Caco-2 (cell line): ENCODE results near the gene NR2C2. TPM values are rescaled to one million over a fixed set of nuclear protein-coding genes. Genes with fewer than 3 reads are reported as not detected.

Experiments used
- BruUV-seq: library from RNA; stranded (reverse); fragments of 400-500 nt; replicated peaks from 2 replicates; lab custom pipeline; 2021; lab: Mats Ljungman, UMichigan
- CTCF ChIA-PET: fragments of 300-600 bp; sonication (Branson Sonifier 250); formaldehyde crosslinking; loops from one replicate; lab custom pipeline; 2022; ENCODE audit warnings: antibody characterized with exemption; lab: Charles Lee
- POLR2A ChIA-PET: fragments of 300-600 bp; sonication (Branson Sonifier 250); formaldehyde crosslinking; loops from one replicate; lab custom pipeline; 2022; ENCODE audit warnings: antibody characterized with exemption; lab: Charles Lee
- DNase-seq, 2 experiments: peaks; one replicate each; pipeline versions ENCODE4 v3.0.0 to v3.0.0-alpha.2; 2020 to 2022
- H3K27me3 ChIP-seq: replicated peaks from 2 replicates; pipeline ENCODE4 v1.6.0; 2011; ENCODE audit warnings: low read length; ENCODE audit not compliant: control insufficient read depth, insufficient read depth
- H3K36me3 ChIP-seq: 2 replicates; pipeline ENCODE4 v1.5.1; 2011; ENCODE audit warnings: low read length; ENCODE audit not compliant: control insufficient read depth, insufficient read depth
- H3K4me1 ChIP-seq: fragments of 250-450 bp; sonication (Bioruptor Pico); 2 replicates; pipeline ENCODE4 v1.5.1; 2020; ENCODE audit warnings: mild to moderate bottlenecking
- H3K4me3 ChIP-seq: 2 replicates; pipeline ENCODE4 v1.5.1; 2011; ENCODE audit warnings: low read depth, mild to moderate bottlenecking, control low read depth, low read length
- H3K9me3 ChIP-seq: fragments of 250-450 bp; sonication (Bioruptor Pico); 2 replicates; pipeline ENCODE4 v1.5.1; 2020; ENCODE audit warnings: mild to moderate bottlenecking, moderate library complexity
- H3K27ac Mint-ChIP-seq: one replicate; pipeline ENCODE4 v1.8.0; 2022; ENCODE audit warnings: mixed read lengths; ENCODE audit not compliant: unreplicated experiment
- H3K27me3 Mint-ChIP-seq: one replicate; pipeline ENCODE4 v1.8.0; 2022; ENCODE audit warnings: mixed read lengths; ENCODE audit not compliant: insufficient read depth, unreplicated experiment
- H3K36me3 Mint-ChIP-seq: one replicate; pipeline ENCODE4 v1.8.0; 2022; ENCODE audit warnings: mild to moderate bottlenecking, mixed read lengths; ENCODE audit not compliant: insufficient read depth, unreplicated experiment
- H3K4me1 Mint-ChIP-seq: one replicate; pipeline ENCODE4 v1.8.0; 2022; ENCODE audit warnings: low read depth, mixed read lengths; ENCODE audit not compliant: unreplicated experiment
- H3K4me3 Mint-ChIP-seq: one replicate; pipeline ENCODE4 v1.8.0; 2022; ENCODE audit warnings: mild to moderate bottlenecking, moderate library complexity, mixed read lengths; ENCODE audit not compliant: unreplicated experiment
- H3K9me3 Mint-ChIP-seq: one replicate; pipeline ENCODE4 v1.8.0; 2022; ENCODE audit warnings: mixed read lengths; ENCODE audit not compliant: unreplicated experiment
- intact Hi-C: fragments of 100-400 bp; cut with micrococcal nuclease; formaldehyde crosslinking; loops from one replicate; pipeline ENCODE4 v1.10.0; 2022; ENCODE audit not compliant: unreplicated experiment
- total RNA-seq: library from RNA; stranded (reverse); gene quantifications from 2 replicates; pipeline ENCODE4 v1.2.3, GENCODE V29; 2022
- TF ChIP-seq, protein P1 (sequence below), 2 experiments: fragments of 200-600 bp in 1 of 2; IDR thresholded peaks; 1 replicate in 1 of 2; 2 replicates in 1 of 2; pipeline versions ENCODE4 v1.5.1 to v1.8.0; 2011 to 2022; ENCODE audit warnings: antibody characterized with exemption in 1 of 2, control low read depth in 1 of 2, inconsistent platforms in 1 of 2, low read depth in 1 of 2, low read length in 1 of 2, mild to moderate bottlenecking in 1 of 2, moderate library complexity in 1 of 2; ENCODE audit not compliant: insufficient read depth in 1 of 2, severe bottlenecking in 1 of 2, unreplicated experiment in 1 of 2

Gene NR2C2
- total RNA-seq, 1 experiment from 2014 or later = 37.0 TPM

DNA sequence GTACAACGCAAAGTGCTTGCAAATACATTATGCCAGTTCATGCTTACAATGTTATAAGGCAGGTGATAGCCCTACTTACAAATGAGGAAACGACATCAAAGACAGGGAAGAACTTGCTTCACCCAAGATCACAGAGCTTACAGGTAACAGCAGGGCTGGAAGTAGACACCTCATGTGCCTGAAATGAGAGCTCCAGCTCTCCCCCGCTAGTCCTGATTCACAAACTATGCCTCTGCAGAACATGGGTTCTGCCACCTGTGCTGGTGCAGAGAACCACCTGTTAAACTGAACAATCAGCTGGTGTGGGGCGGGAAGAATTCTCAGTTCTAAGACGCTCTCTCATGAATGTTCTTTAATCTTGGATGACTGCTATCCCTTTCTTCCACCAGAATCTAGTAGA, 144.2 kb downstream of the NR2C2 start:
- TF ChIP-seq, protein P1, sequence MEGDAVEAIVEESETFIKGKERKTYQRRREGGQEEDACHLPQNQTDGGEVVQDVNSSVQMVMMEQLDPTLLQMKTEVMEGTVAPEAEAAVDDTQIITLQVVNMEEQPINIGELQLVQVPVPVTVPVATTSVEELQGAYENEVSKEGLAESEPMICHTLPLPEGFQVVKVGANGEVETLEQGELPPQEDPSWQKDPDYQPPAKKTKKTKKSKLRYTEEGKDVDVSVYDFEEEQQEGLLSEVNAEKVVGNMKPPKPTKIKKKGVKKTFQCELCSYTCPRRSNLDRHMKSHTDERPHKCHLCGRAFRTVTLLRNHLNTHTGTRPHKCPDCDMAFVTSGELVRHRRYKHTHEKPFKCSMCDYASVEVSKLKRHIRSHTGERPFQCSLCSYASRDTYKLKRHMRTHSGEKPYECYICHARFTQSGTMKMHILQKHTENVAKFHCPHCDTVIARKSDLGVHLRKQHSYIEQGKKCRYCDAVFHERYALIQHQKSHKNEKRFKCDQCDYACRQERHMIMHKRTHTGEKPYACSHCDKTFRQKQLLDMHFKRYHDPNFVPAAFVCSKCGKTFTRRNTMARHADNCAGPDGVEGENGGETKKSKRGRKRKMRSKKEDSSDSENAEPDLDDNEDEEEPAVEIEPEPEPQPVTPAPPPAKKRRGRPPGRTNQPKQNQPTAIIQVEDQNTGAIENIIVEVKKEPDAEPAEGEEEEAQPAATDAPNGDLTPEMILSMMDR (IDR thresholded peaks at IDR 0.05; ENCODE audit: insufficient read depth in 1 of 2, low read depth in 1 of 2, low read length in 1 of 2, severe bottlenecking in 1 of 2, unreplicated experiment in 1 of 2) = no peak
- H3K27ac Mint-ChIP-seq = no peak overlapping the region
- no peak for DNase-seq
- H3K27me3 Mint-ChIP-seq = no peaks in the 10 kb centered on the region
- H3K36me3 Mint-ChIP-seq = peaks cover 17% of the 10 kb centered on the region
- H3K4me1 Mint-ChIP-seq = no peaks in the 10 kb centered on the region
- H3K4me1 ChIP-seq = no peaks in the 10 kb centered on the region
- CTCF ChIA-PET = no interaction called here
- H3K9me3 Mint-ChIP-seq = no peaks in the 10 kb centered on the region
- POLR2A ChIA-PET = interaction anchor here (0.6 kb wide), 1 partner anchor 116 kb away, joined by 3 read pairs; no protein-coding TSS in a partner anchor
- no peak overlapping the region for H3K4me3 Mint-ChIP-seq
- peaks cover 2% of the 10 kb centered on the region for H3K36me3 ChIP-seq
- BruUV-seq = no TSS peak
- no peaks in the 10 kb centered on the region for H3K27me3 ChIP-seq
- intact Hi-C loops = no loop called here
- no peak overlapping the region for H3K4me3 ChIP-seq
- no peaks in the 10 kb centered on the region for H3K9me3 ChIP-seq

DNA sequence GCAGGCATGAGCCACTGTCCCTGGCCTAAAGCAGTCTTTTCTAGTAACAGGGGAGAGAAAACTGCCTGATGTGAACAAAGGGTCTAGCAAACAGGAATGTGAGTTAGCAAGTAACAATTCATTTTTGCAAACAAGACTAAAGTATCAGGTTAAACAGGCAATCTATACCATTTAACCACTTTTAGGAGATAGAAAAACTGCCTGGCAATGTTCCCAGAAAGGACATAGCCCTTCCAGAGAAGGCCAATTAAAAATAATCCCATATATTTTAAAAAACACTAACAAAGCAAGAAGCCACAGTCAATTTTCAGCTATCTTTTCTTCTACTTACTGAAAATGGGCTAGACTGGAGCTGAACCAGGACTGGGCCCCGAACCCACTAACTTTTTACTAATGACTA, 145.3 kb downstream of the NR2C2 start:
- peaks cover 2% of the 10 kb centered on the region for H3K36me3 ChIP-seq
- Mint-ChIP-seq H3K36me3 (peaks cover 18% of the 10 kb centered on the region), H3K4me1 (peaks cover 1% of the 10 kb centered on the region), H3K27me3 (no peaks in the 10 kb centered on the region), H3K9me3 (no peaks in the 10 kb centered on the region), H3K27ac (no peak overlapping the region), H3K4me3 (no peak overlapping the region)
- no peak for DNase-seq
- CTCF ChIA-PET = no interaction called here
- no peaks in the 10 kb centered on the region for H3K27me3 ChIP-seq
- TF ChIP-seq, protein P1 (IDR thresholded peaks at IDR 0.05; ENCODE audit: insufficient read depth in 1 of 2, low read depth in 1 of 2, low read length in 1 of 2, severe bottlenecking in 1 of 2, unreplicated experiment in 1 of 2) = no peak
- H3K4me3 ChIP-seq = no peak overlapping the region
- BruUV-seq = no TSS peak
- intact Hi-C loops = no loop called here
- POLR2A ChIA-PET = no interaction called here
- H3K9me3 ChIP-seq = no peaks in the 10 kb centered on the region
- peaks cover 3% of the 10 kb centered on the region; the same call in 1 of the 2 replicates for H3K4me1 ChIP-seq

DNA sequence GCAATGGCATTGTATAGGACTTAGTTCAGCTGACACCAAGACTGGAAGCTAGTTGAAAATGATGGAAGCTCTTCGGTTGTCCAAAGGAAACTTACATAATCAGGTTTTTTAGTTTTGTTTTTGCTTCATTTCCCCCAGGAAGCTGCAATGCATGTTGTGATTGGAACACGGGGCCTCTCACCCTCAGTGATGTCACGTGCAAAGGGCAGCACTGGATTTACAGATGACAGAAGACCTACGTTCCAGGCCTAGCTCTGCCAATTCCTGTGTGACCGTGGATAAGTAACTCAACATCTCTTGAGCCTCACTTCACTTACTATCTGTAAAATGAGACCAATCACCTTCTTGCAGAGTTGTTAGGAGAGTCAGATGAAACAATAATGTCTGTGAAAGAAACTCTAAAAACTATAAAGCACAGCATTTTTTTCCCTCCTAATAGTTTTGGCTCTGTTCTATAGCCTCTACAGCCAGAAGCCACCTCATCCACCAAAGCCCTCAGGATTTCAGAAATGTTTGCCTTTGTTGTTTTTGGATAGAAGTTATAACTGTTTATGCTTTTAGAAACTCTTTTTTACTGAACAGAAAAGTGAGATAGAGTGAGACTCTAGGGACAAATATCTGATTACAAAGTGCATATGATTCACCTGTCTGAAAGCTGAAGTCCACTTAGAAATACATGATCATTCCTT, 146.9 kb downstream of the NR2C2 start:
- POLR2A ChIA-PET = no interaction called here

More for the DNA sequence above, 146.9 kb downstream of the NR2C2 start:
- Histone ChIP-seq H3K4me3 (no peak overlapping the region), H3K27me3 (no peaks in the 10 kb centered on the region), H3K4me1 (peaks cover 7% of the 10 kb centered on the region; the same call in 1 of the 2 replicates), H3K9me3 (no peaks in the 10 kb centered on the region), H3K36me3 (peaks cover 2% of the 10 kb centered on the region)
- no peak overlapping the region for H3K4me3 Mint-ChIP-seq
- intact Hi-C loops = no loop called here
- no peaks in the 10 kb centered on the region for H3K9me3 Mint-ChIP-seq
- no TSS peak for BruUV-seq
- no peaks in the 10 kb centered on the region for H3K27me3 Mint-ChIP-seq
- peaks cover 34% of the 10 kb centered on the region for H3K36me3 Mint-ChIP-seq
- CTCF ChIA-PET = no interaction called here
- H3K27ac Mint-ChIP-seq = no peak overlapping the region
- DNase-seq = no peak
- peaks cover 7% of the 10 kb centered on the region for H3K4me1 Mint-ChIP-seq
- TF ChIP-seq, protein P1 (IDR thresholded peaks at IDR 0.05; ENCODE audit: insufficient read depth in 1 of 2, low read depth in 1 of 2, low read length in 1 of 2, severe bottlenecking in 1 of 2, unreplicated experiment in 1 of 2) = no peak
